Osteoblast (primary cell): Measurements from ENCODE around the gene POU2F2. TPM values are rescaled to one million over a fixed set of nuclear protein-coding genes. Genes with fewer than 3 reads are reported as not detected.

ENCODE experiments used
- DNase-seq: peaks from one replicate; pipeline ENCODE4 v3.0.0; 2011; ENCODE audit warnings: low spot score, mixed read lengths; ENCODE audit not compliant: insufficient read length; ENCODE audit errors: missing footprints
- H2AFZ ChIP-seq: 2 replicates; pipeline ENCODE4 v1.6.0; 2011; ENCODE audit warnings: mild to moderate bottlenecking, low read length
- H3K27ac ChIP-seq: 2 replicates; pipeline ENCODE4 v1.5.1; 2011; ENCODE audit warnings: mild to moderate bottlenecking, low read depth, low read length, moderate library complexity
- H3K27me3 ChIP-seq: 2 replicates; pipeline ENCODE4 v1.6.0; 2012; ENCODE audit warnings: mild to moderate bottlenecking, control low read depth, inconsistent platforms, low read length, moderate library complexity; ENCODE audit not compliant: insufficient read depth
- H3K36me3 ChIP-seq: 2 replicates; pipeline ENCODE4 v1.5.1; 2011; ENCODE audit warnings: mild to moderate bottlenecking, low read length, control low read depth, moderate library complexity; ENCODE audit not compliant: insufficient read depth
- H3K4me1 ChIP-seq: 2 replicates; pipeline ENCODE4 v1.5.1; 2011; ENCODE audit warnings: mild to moderate bottlenecking, low read length, control low read depth, moderate library complexity; ENCODE audit not compliant: insufficient read depth
- H3K4me2 ChIP-seq: 2 replicates; pipeline ENCODE4 v1.6.0; 2011; ENCODE audit warnings: mild to moderate bottlenecking, low read length; ENCODE audit not compliant: insufficient read depth
- H3K4me3 ChIP-seq: fragments of 200-600 bp; sonication (generic); 3 replicates; pipeline ENCODE4 v1.5.1; 2012; ENCODE audit warnings: mild to moderate bottlenecking, low read length, inconsistent platforms; ENCODE audit not compliant: insufficient read depth
- H3K79me2 ChIP-seq: 2 replicates; pipeline ENCODE4 v1.6.0; 2012; ENCODE audit warnings: mild to moderate bottlenecking, low read length, control low read depth, inconsistent platforms; ENCODE audit not compliant: insufficient read depth
- H3K9me3 ChIP-seq: 2 replicates; pipeline ENCODE4 v1.5.1; 2011; ENCODE audit warnings: low read depth, low read length, control low read depth
- H4K20me1 ChIP-seq: 2 replicates; pipeline ENCODE4 v1.6.0; 2012; ENCODE audit warnings: mild to moderate bottlenecking, low read length, control low read depth; ENCODE audit not compliant: insufficient read depth
- CTCF ChIP-seq: IDR thresholded peaks from 2 replicates; pipeline ENCODE4 v1.5.1; 2011; ENCODE audit warnings: mild to moderate bottlenecking, low read depth, low read length, moderate library complexity; ENCODE audit errors: extremely low read depth
- total RNA-seq: library from RNA; depleted of rRNA; stranded (reverse); fragments of >200 nt; gene quantifications from 2 replicates; pipeline ENCODE4 v1.2.3, GENCODE V29; 2012

Gene POU2F2
- total RNA-seq, 1 donor = under 0.01 TPM

GRCh38 chr19:42098781-42099180, 33.5 kb downstream of the POU2F2 start:
- Histone ChIP-seq H3K9me3 (no peaks in the 10 kb centered on the region), H3K4me1 (no peaks in the 10 kb centered on the region), H4K20me1 (no peaks in the 10 kb centered on the region), H3K4me2 (no peak overlapping the region), H3K79me2 (no peaks in the 10 kb centered on the region), H3K4me3 (no peak overlapping the region), H3K36me3 (no peaks in the 10 kb centered on the region), H3K27ac (no peak overlapping the region), H3K27me3 (no peaks in the 10 kb centered on the region), H2AFZ (no peak overlapping the region)
- peak; percentile 14 for DNase-seq
- TF ChIP-seq CTCF = no peak

GRCh38 chr19:42097461-42097860, 34.8 kb downstream of the POU2F2 start:
- Histone ChIP-seq H3K4me3 (no peak overlapping the region), H4K20me1 (no peaks in the 10 kb centered on the region), H3K27me3 (no peaks in the 10 kb centered on the region), H3K79me2 (no peaks in the 10 kb centered on the region), H3K27ac (no peak overlapping the region), H3K4me2 (no peak overlapping the region), H2AFZ (no peak overlapping the region), H3K4me1 (no peaks in the 10 kb centered on the region), H3K36me3 (no peaks in the 10 kb centered on the region), H3K9me3 (no peaks in the 10 kb centered on the region)
- TF ChIP-seq CTCF = no peak
- DNase-seq = no peak

- no peaks in the 10 kb centered on the region for H3K36me3 ChIP-seq
- no peak overlapping the region for H3K27ac ChIP-seq
- no peaks in the 10 kb centered on the region for H3K79me2 ChIP-seq
- no peak overlapping the region for H3K4me2 ChIP-seq
- peak; percentile 83 for DNase-seq
- H2AFZ ChIP-seq = no peak overlapping the region
- TF ChIP-seq CTCF = no peak
- H4K20me1 ChIP-seq = no peaks in the 10 kb centered on the region
- H3K4me1 ChIP-seq = peaks cover 3% of the 10 kb centered on the region
- H3K27me3 ChIP-seq = no peaks in the 10 kb centered on the region
- no peak overlapping the region for H3K4me3 ChIP-seq
- H3K9me3 ChIP-seq = no peaks in the 10 kb centered on the region
Measured at GRCh38 chr19:42096255-42096837, 35.9 kb downstream of the POU2F2 start.

GRCh38 chr19:42095814-42096230, 36.4 kb downstream of the POU2F2 start:
- no peaks in the 10 kb centered on the region for H4K20me1 ChIP-seq

More at GRCh38 chr19:42095814-42096230, 36.4 kb downstream of the POU2F2 start:
- peak; percentile 48 for DNase-seq
- no peak for TF ChIP-seq CTCF
- Histone ChIP-seq H3K79me2 (no peaks in the 10 kb centered on the region), H3K27ac (no peak overlapping the region), H3K4me3 (no peak overlapping the region), H3K4me1 (peaks cover 4% of the 10 kb centered on the region), H3K27me3 (no peaks in the 10 kb centered on the region), H2AFZ (no peak overlapping the region), H3K9me3 (no peaks in the 10 kb centered on the region), H3K36me3 (no peaks in the 10 kb centered on the region), H3K4me2 (no peak overlapping the region)
